Tibial nerve (tissue), 4 donors: ENCODE measurements around the gene CCDC184. TPM values are rescaled to one million over a fixed set of nuclear protein-coding genes. Genes with fewer than 3 reads are reported as not detected.

Experiments used
- DNase-seq, 2 donors: peaks; one replicate each; pipeline ENCODE4 v3.0.0-alpha.2; 2019; ENCODE audit warnings: low spot score in 2 of 2
- H3K27ac ChIP-seq, 4 donors: fragments of 200-600 bp; sonication (generic) in 3 of 4; one replicate each; pipeline ENCODE4 v1.5.1; 2017 to 2019; ENCODE audit warnings: mild to moderate bottlenecking in 1 of 4
- H3K27me3 ChIP-seq, 2 donors: fragments of 200-600 bp; sonication (generic) in 1 of 2; one replicate each; pipeline versions ENCODE4 v1.5.1 to v1.6.0; 2017 to 2019
- H3K36me3 ChIP-seq, 3 donors: fragments of 200-600 bp; sonication (generic); one replicate each; pipeline ENCODE4 v1.5.1; 2018 to 2019
- H3K4me1 ChIP-seq, 4 donors: fragments of 200-600 bp; sonication (generic) in 3 of 4; one replicate each; pipeline ENCODE4 v1.5.1; 2017 to 2019
- H3K4me3 ChIP-seq, 4 donors: fragments of 200-600 bp; sonication (generic) in 3 of 4; one replicate each; pipeline ENCODE4 v1.5.1; 2017 to 2019; ENCODE audit warnings: mild to moderate bottlenecking in 1 of 4, moderate library complexity in 1 of 4
- H3K9me3 ChIP-seq, 4 donors: fragments of 200-600 bp; sonication (generic) in 3 of 4; one replicate each; pipeline ENCODE4 v1.5.1; 2017 to 2019
- CTCF ChIP-seq, 5 experiments: fragments of 200-600 bp in 3 of 5; fragments of 450-650 bp in 2 of 5; sonication (generic) in 3 of 5; IDR thresholded peaks; one replicate each; pipeline ENCODE4 v1.5.1; 2016 to 2019; ENCODE audit warnings: antibody characterized with exemption in 5 of 5, mild to moderate bottlenecking in 3 of 5, moderate library complexity in 2 of 5
- EP300 ChIP-seq, 2 donors: sonication (generic); formaldehyde crosslinking; IDR thresholded peaks; one replicate each; pipeline ENCODE4 v1.6.1; 2017; ENCODE audit warnings: antibody characterized with exemption in 2 of 2, mild to moderate bottlenecking in 1 of 2
- POLR2A ChIP-seq, 2 donors: fragments of 450-650 bp; IDR thresholded peaks; one replicate each; pipeline ENCODE4 v1.6.1; 2017; ENCODE audit warnings: antibody characterized with exemption in 2 of 2, mild to moderate bottlenecking in 2 of 2, moderate library complexity in 2 of 2
- WGBS, 2 donors: methylation state at CpG; one replicate each; pipeline ENCODE4 v1.1.5; 2018; 5-methylcytosine and 5-hydroxymethylcytosine counted together
- total RNA-seq, 4 donors: library from RNA; depleted of rRNA; stranded (reverse); fragments of >200 nt; gene quantifications; one replicate each; pipeline ENCODE4 v1.1.0, GENCODE V29; 2016

Gene CCDC184
- total RNA-seq, 4 donors from 2014 or later: 2.1 to 4.3 (median 2.9) TPM

- H3K36me3 ChIP-seq: no peaks in the 10 kb centered on the region
- WGBS, 2 donors: 65% methylated on average over 1 of the region's 1 CpG
- H3K27me3 ChIP-seq: no peaks in the 10 kb centered on the region
- TF ChIP-seq CTCF (IDR thresholded peaks at IDR 0.05) (no peak), POLR2A (IDR thresholded peaks at IDR 0.05) (no peak), EP300 (IDR thresholded peaks at IDR 0.05) (no peak)
- H3K27ac ChIP-seq: peak overlapping the region in 3 of 4 donors; percentile 9 to 33 (median 13)
- H3K9me3 ChIP-seq: no peaks in the 10 kb centered on the region
- H3K4me1 ChIP-seq: peaks cover 0 to 43% (median 2%) of the 10 kb centered on the region in 4 donors
- no peak for DNase-seq
- H3K4me3 ChIP-seq: no peak overlapping the region
Measured at GRCh38 chr12:48192861-48193260, 9.4 kb downstream of the CCDC184 start.

- Histone ChIP-seq H3K4me3 (no peak overlapping the region), H3K4me1 (peaks cover 0 to 43% (median 2%) of the 10 kb centered on the region in 4 donors), H3K36me3 (no peaks in the 10 kb centered on the region), H3K27ac (peak overlapping the region in 2 of 4 donors; percentile 13 to 52), H3K9me3 (no peaks in the 10 kb centered on the region), H3K27me3 (no peaks in the 10 kb centered on the region)
- 39 to 48% methylated on average over 2 of the region's 2 CpGs for WGBS, 2 donors
- no peak for DNase-seq
- TF ChIP-seq EP300 (IDR thresholded peaks at IDR 0.05): no peak
- no peak for TF ChIP-seq CTCF (IDR thresholded peaks at IDR 0.05)
- TF ChIP-seq POLR2A (IDR thresholded peaks at IDR 0.05): no peak
Measured at GRCh38 chr12:48193623-48194022, 10.2 kb downstream of the CCDC184 start.

DNA sequence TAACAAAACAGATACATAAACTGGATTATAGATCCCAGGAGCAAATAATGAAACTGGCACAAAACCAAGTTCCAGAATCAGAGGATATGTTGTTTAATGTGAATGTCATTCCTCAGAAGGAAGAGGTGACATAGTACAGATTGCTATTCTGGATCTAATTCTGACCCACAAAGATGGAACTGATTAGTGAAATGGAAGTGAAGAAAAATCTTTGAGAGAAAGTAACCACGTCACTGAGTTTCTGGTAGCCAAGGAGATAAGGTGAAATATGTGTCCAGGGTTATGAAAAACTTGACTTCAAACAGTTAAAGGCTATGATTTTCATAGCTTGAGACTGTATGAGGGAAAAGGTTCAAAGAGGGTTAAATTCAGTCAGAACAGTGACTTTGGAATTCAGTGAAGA lies 11.4 kb downstream of the CCDC184 start:
- H3K36me3 ChIP-seq: no peaks in the 10 kb centered on the region
- H3K9me3 ChIP-seq: no peaks in the 10 kb centered on the region
- no peaks in the 10 kb centered on the region for H3K27me3 ChIP-seq
- no peak for TF ChIP-seq CTCF (IDR thresholded peaks at IDR 0.05)
- TF ChIP-seq EP300 (IDR thresholded peaks at IDR 0.05): no peak
- TF ChIP-seq POLR2A (IDR thresholded peaks at IDR 0.05): no peak
- H3K4me3 ChIP-seq: no peak overlapping the region
- H3K27ac ChIP-seq: peak overlapping the region in 3 of 4 donors; percentile 31 to 52 (median 44)
- DNase-seq: no peak
- WGBS, 2 donors: 29 to 34% methylated on average over 1 of the region's 1 CpG
- peaks cover 0 to 51% (median 7%) of the 10 kb centered on the region in 4 donors for H3K4me1 ChIP-seq

GRCh38 chr12:48197549-48197970 lies 14.1 kb downstream of the CCDC184 start:
- no peak for TF ChIP-seq POLR2A (IDR thresholded peaks at IDR 0.05)
- peak in 3 of 5 experiments; percentile 35 to 52 (median 47) for TF ChIP-seq CTCF (IDR thresholded peaks at IDR 0.05)
- WGBS, 2 donors: 0 to 1% methylated on average over 10 of the region's 10 CpGs
- peak in 1 of 2 donors; percentile 60 for DNase-seq
- H3K4me3 ChIP-seq: peak overlapping the region; percentile 74 to 88 (median 80)
- peaks cover 0 to 6% (median 0%) of the 10 kb centered on the region in 3 donors for H3K36me3 ChIP-seq
- H3K27ac ChIP-seq: peak overlapping the region; percentile 95 to 98 (median 96)
- peaks cover 0 to 7% (median 0%) of the 10 kb centered on the region in 4 donors for H3K9me3 ChIP-seq
- H3K27me3 ChIP-seq: no peaks in the 10 kb centered on the region
- H3K4me1 ChIP-seq: peaks cover 0 to 47% (median 10%) of the 10 kb centered on the region in 4 donors

GRCh38 chr12:48197971-48198671 lies 14.7 kb downstream of the CCDC184 start:
- TF ChIP-seq CTCF (IDR thresholded peaks at IDR 0.05) (peak in 4 of 5 experiments; percentile 5 to 49 (median 20)), EP300 (IDR thresholded peaks at IDR 0.05) (peak; percentile 90 to 98), POLR2A (IDR thresholded peaks at IDR 0.05) (peak; percentile 89 to 98)
- H3K36me3 ChIP-seq: peaks cover 0 to 12% (median 0%) of the 10 kb centered on the region in 3 donors
- 1% methylated on average over 35 to 37 of the region's 39 CpGs for WGBS, 2 donors
- peaks cover 0 to 11% (median 0%) of the 10 kb centered on the region in 4 donors for H3K9me3 ChIP-seq
- H3K27me3 ChIP-seq: no peaks in the 10 kb centered on the region
- H3K27ac ChIP-seq: peak overlapping the region; percentile 95 to 98 (median 96)
- peak; percentile 89 to 90 for DNase-seq
- H3K4me3 ChIP-seq: peak overlapping the region; percentile 74 to 88 (median 80)
- peaks cover 0 to 44% (median 10%) of the 10 kb centered on the region in 4 donors for H3K4me1 ChIP-seq
